ENCODE results near the gene LRRK2. TPM values are rescaled to one million over a fixed set of nuclear protein-coding genes. Genes with fewer than 3 reads are reported as not detected.

Gene LRRK2
- total and polyA plus RNA-seq, 10 of the 15 experiments (the other 5 are each of a cell fraction or from before 2014, with no cell fraction given): 0.80 to 32.6 (median 1.4) TPM

GRCh38 chr12:40325349-40325960 lies 100.7 kb downstream of the LRRK2 start (continued):
- no peak for TF ChIP-seq BCLAF1 (IDR thresholded peaks at IDR 0.05)
- no peak for TF ChIP-seq ZNF24 (IDR thresholded peaks at IDR 0.05)
- TF ChIP-seq RUNX3 (IDR thresholded peaks at IDR 0.05; ENCODE audit: low read length): no peak
- no peak for TF ChIP-seq NFYB (IDR thresholded peaks at IDR 0.05; ENCODE audit: insufficient read depth, low read depth, low read length)
- TF ChIP-seq HSF1 (IDR thresholded peaks at IDR 0.05; ENCODE audit: low read depth, low read length): no peak
- TF ChIP-seq NFYA (IDR thresholded peaks at IDR 0.05; ENCODE audit: borderline replicate concordance, low read depth, low read length): no peak
- no peak for TF ChIP-seq STAT3 (IDR thresholded peaks at IDR 0.05; ENCODE audit: low read depth, low read length)
- TF ChIP-seq ZBED1 (IDR thresholded peaks at IDR 0.05; ENCODE audit: borderline replicate concordance): no peak
- TF ChIP-seq CBFB (IDR thresholded peaks at IDR 0.05; ENCODE audit: low read depth): no peak
- TF ChIP-seq PKNOX1 (IDR thresholded peaks at IDR 0.05): peak; percentile 76
- TF ChIP-seq RFX5 (IDR thresholded peaks at IDR 0.05; ENCODE audit: low read depth, low read length): no peak
- TF ChIP-seq MTA3 (IDR thresholded peaks at IDR 0.05; ENCODE audit: borderline replicate concordance, low read length): no peak
- no peak for TF ChIP-seq ZBTB11 (CRISPR knock-in tag; IDR thresholded peaks at IDR 0.05)
- TF ChIP-seq BRCA1 (IDR thresholded peaks at IDR 0.05; ENCODE audit: low read depth, low read length): no peak
- peak; percentile 69 for TF ChIP-seq RAD21 (IDR thresholded peaks at IDR 0.05; ENCODE audit: insufficient read depth, low read depth, low read length)
- no peak for TF ChIP-seq RCOR1 (conservative IDR thresholded peaks at IDR 0.05; ENCODE audit: low read depth, low read length)
- no peak for TF ChIP-seq TCF7 (IDR thresholded peaks at IDR 0.05; ENCODE audit: borderline replicate concordance)
